ENCODE results near the gene RAB3A.
A peak's percentile ranks its signal among the peaks of the same experiment; 100 is the strongest.

RAB3A gene

GRCh38 chr19:18197306-18197705 lies 6.5 kb downstream of the RAB3A start:
- no peak for DNase-seq

GRCh38 chr19:18196511-18196845 lies 7.4 kb downstream of the RAB3A start:
- no peak for DNase-seq

- no peak for DNase-seq
These were observed 9.1 kb downstream of the RAB3A start for GRCh38 chr19:18194554-18195238.

- DNase-seq: no peak
These were observed 9.7 kb downstream of the RAB3A start for GRCh38 chr19:18194181-18194530.

- DNase-seq: no peak
These were observed 10.3 kb downstream of the RAB3A start for GRCh38 chr19:18193388-18194180.

- DNase-seq: peak; percentile 100
These were observed 11.0 kb downstream of the RAB3A start, which contains the start of gene MPV17L2 for GRCh38 chr19:18192673-18193387. MPV17L2 (plus strand) TSS chr19:18193218; CDS start chr19:18193282, 64 bp downstream.

- no peak for DNase-seq
These were observed 12.2 kb downstream of the RAB3A start for GRCh38 chr19:18191640-18192062.

GRCh38 chr19:18190278-18190677 lies 13.6 kb downstream of the RAB3A start:
- no peak for DNase-seq

- no peak for DNase-seq
These were observed 18.3 kb downstream of the RAB3A start for GRCh38 chr19:18185538-18185937.

- DNase-seq: no peak
These were observed 20.3 kb downstream of the RAB3A start for GRCh38 chr19:18183529-18183928.

- DNase-seq: no peak
These were observed 23.9 kb downstream of the RAB3A start for GRCh38 chr19:18179957-18180356.

- DNase-seq: no peak
These were observed 27.2 kb downstream of the RAB3A start for GRCh38 chr19:18176367-18177310.

- no peak for DNase-seq
These were observed 28.9 kb downstream of the RAB3A start for GRCh38 chr19:18174983-18175382.

- peak; percentile 60 for DNase-seq
These were observed 30.1 kb downstream of the RAB3A start, which contains the start of gene IFI30 for GRCh38 chr19:18173572-18174288. IFI30 (plus strand) TSS chr19:18173813; CDS start chr19:18173842, 29 bp downstream.

GRCh38 chr19:18173054-18173571 lies 30.7 kb downstream of the RAB3A start:
- no peak for DNase-seq

GRCh38 chr19:18172331-18173053 lies 31.4 kb downstream of the RAB3A start:
- DNase-seq: no peak

- no peak for DNase-seq
These were observed 32.1 kb downstream of the RAB3A start for GRCh38 chr19:18171605-18172327.

GRCh38 chr19:18170714-18171255 lies 33.1 kb downstream of the RAB3A start:
- DNase-seq: no peak

- no peak for DNase-seq
These were observed 35.0 kb downstream of the RAB3A start for GRCh38 chr19:18168673-18169381.

Data from eye (tissue), 1 donor.